IPS DF 6.9 (cell line): ENCODE results near the gene MXRA7.

ENCODE experiments used
- DNase-seq: peaks from one replicate; pipeline ENCODE4 v3.0.0-alpha.2; 2013; ENCODE audit warnings: low read depth, low spot score
- H3K27ac ChIP-seq: one replicate; pipeline ENCODE4 v1.5.1; 2013; ENCODE audit warnings: low read length, control low read depth
- H3K27me3 ChIP-seq: 2 replicates; pipeline ENCODE4 v1.6.1; 2013; ENCODE audit warnings: mild to moderate bottlenecking, low read length; ENCODE audit not compliant: control insufficient read depth, insufficient read depth
- H3K36me3 ChIP-seq: 2 replicates; pipeline ENCODE4 v1.6.1; 2013; ENCODE audit warnings: low read length; ENCODE audit not compliant: control insufficient read depth, insufficient read depth
- H3K4me1 ChIP-seq: 2 replicates; pipeline ENCODE4 v1.6.1; 2013; ENCODE audit warnings: low read length; ENCODE audit not compliant: control insufficient read depth, insufficient read depth
- H3K4me3 ChIP-seq: 2 replicates; pipeline ENCODE4 v1.5.1; 2013; ENCODE audit warnings: mild to moderate bottlenecking, low read length
- H3K9me3 ChIP-seq: 2 replicates; pipeline ENCODE4 v1.6.1; 2013; ENCODE audit warnings: low read length, inconsistent platforms; ENCODE audit not compliant: control insufficient read depth, insufficient read depth
- WGBS: extraction: QIAGEN DNeasy Blood & Tissue Kit; methylation state at CpG from one replicate; pipeline ENCODE4 v1.1.7; 2013; ENCODE audit warnings: mixed read lengths, missing lambda C conversion rate; ENCODE audit not compliant: insufficient read length, insufficient coverage; 5-methylcytosine and 5-hydroxymethylcytosine counted together

The MXRA7 gene

GRCh38 chr17:76659928-76660655 is 50.7 kb downstream of the MXRA7 start:
- Histone ChIP-seq H3K27ac (no peak overlapping the region), H3K27me3 (no peaks in the 10 kb centered on the region), H3K9me3 (no peaks in the 10 kb centered on the region), H3K4me3 (no peak overlapping the region), H3K4me1 (peaks cover 3% of the 10 kb centered on the region; the same call in 1 of the 2 replicates), H3K36me3 (no peaks in the 10 kb centered on the region)
- no peak for DNase-seq
- no CpG with 5 or more reads among the region's 13 CpGs for WGBS

GRCh38 chr17:76658242-76658662 is 52.5 kb downstream of the MXRA7 start:
- no peak for DNase-seq
- no peak overlapping the region for H3K4me3 ChIP-seq
- H3K27ac ChIP-seq: no peak overlapping the region
- peaks cover 3% of the 10 kb centered on the region; the same call in 1 of the 2 replicates for H3K4me1 ChIP-seq
- no peaks in the 10 kb centered on the region for H3K36me3 ChIP-seq
- H3K27me3 ChIP-seq: no peaks in the 10 kb centered on the region
- no peaks in the 10 kb centered on the region for H3K9me3 ChIP-seq
- WGBS: no CpG with 5 or more reads among the region's 5 CpGs

GRCh38 chr17:76657505-76658241 is 53.1 kb downstream of the MXRA7 start:
- Histone ChIP-seq H3K4me1 (peaks cover 3% of the 10 kb centered on the region; the same call in 1 of the 2 replicates), H3K27me3 (no peaks in the 10 kb centered on the region), H3K4me3 (no peak overlapping the region), H3K36me3 (no peaks in the 10 kb centered on the region), H3K9me3 (no peaks in the 10 kb centered on the region), H3K27ac (no peak overlapping the region)
- WGBS: no CpG with 5 or more reads among the region's 8 CpGs
- DNase-seq: no peak

GRCh38 chr17:76654408-76654807 is 56.4 kb downstream of the MXRA7 start:
- Histone ChIP-seq H3K27me3 (no peaks in the 10 kb centered on the region), H3K36me3 (no peaks in the 10 kb centered on the region), H3K9me3 (0 out of 2 replicates have a peak, but pooled peaks cover 2% of the 10 kb centered on the region), H3K4me3 (no peak overlapping the region), H3K4me1 (peaks cover under 1% of the 10 kb centered on the region; the same call in 1 of the 2 replicates), H3K27ac (no peak overlapping the region)
- no peak for DNase-seq
- no CpG with 5 or more reads among the region's 1 CpG for WGBS

GRCh38 chr17:76650504-76650903 is 60.3 kb downstream of the MXRA7 start:
- Histone ChIP-seq H3K4me3 (no peak overlapping the region), H3K4me1 (no peaks in the 10 kb centered on the region), H3K36me3 (no peaks in the 10 kb centered on the region), H3K27ac (no peak overlapping the region), H3K27me3 (no peaks in the 10 kb centered on the region), H3K9me3 (0 out of 2 replicates have a peak, but pooled peaks cover 2% of the 10 kb centered on the region)
- DNase-seq: no peak
- no CpG with 5 or more reads among the region's 5 CpGs for WGBS

- DNase-seq: no peak
- Histone ChIP-seq H3K36me3 (no peaks in the 10 kb centered on the region), H3K4me3 (no peak overlapping the region), H3K4me1 (no peaks in the 10 kb centered on the region), H3K27ac (no peak overlapping the region), H3K27me3 (no peaks in the 10 kb centered on the region), H3K9me3 (0 out of 2 replicates have a peak, but pooled peaks cover under 1% of the 10 kb centered on the region)
- WGBS: no CpG with 5 or more reads among the region's 1 CpG
Observed at GRCh38 chr17:76646712-76647111, 64.1 kb downstream of the MXRA7 start.

- no peaks in the 10 kb centered on the region for H3K4me1 ChIP-seq
- H3K9me3 ChIP-seq: no peaks in the 10 kb centered on the region
- no CpG with 5 or more reads among the region's 5 CpGs for WGBS
- no peak overlapping the region for H3K4me3 ChIP-seq
- no peaks in the 10 kb centered on the region for H3K27me3 ChIP-seq
- no peak overlapping the region for H3K27ac ChIP-seq
- no peaks in the 10 kb centered on the region for H3K36me3 ChIP-seq
- no peak for DNase-seq
Observed at GRCh38 chr17:76645481-76645880, 65.3 kb downstream of the MXRA7 start.

GRCh38 chr17:76644995-76645394 is 65.8 kb downstream of the MXRA7 start:
- no peaks in the 10 kb centered on the region for H3K9me3 ChIP-seq
- no peak overlapping the region for H3K4me3 ChIP-seq
- H3K36me3 ChIP-seq: no peaks in the 10 kb centered on the region
- H3K27ac ChIP-seq: no peak overlapping the region
- no peaks in the 10 kb centered on the region for H3K27me3 ChIP-seq
- no CpG with 5 or more reads among the region's 8 CpGs for WGBS
- DNase-seq: no peak
- H3K4me1 ChIP-seq: no peaks in the 10 kb centered on the region

GRCh38 chr17:76643553-76644148 is 67.1 kb downstream of the MXRA7 start, which contains the start of gene ST6GALNAC1:
TSS of gene ST6GALNAC1 (minus strand) at chr17:76643757. CDS start at chr17:76643638, 119 bp downstream.
- DNase-seq: no peak
- WGBS: no CpG with 5 or more reads among the region's 7 CpGs
- Histone ChIP-seq H3K9me3 (no peaks in the 10 kb centered on the region), H3K4me3 (no peak within 1 kb of the TSS), H3K27me3 (no peaks in the 10 kb centered on the region), H3K4me1 (no peaks in the 10 kb centered on the region), H3K36me3 (no peaks in the 10 kb centered on the region), H3K27ac (no peak within 1 kb of the TSS)

GRCh38 chr17:76642994-76643393 is 67.8 kb downstream of the MXRA7 start:
- no CpG with 5 or more reads among the region's 6 CpGs for WGBS
- Histone ChIP-seq H3K4me3 (no peak overlapping the region), H3K27me3 (no peaks in the 10 kb centered on the region), H3K4me1 (no peaks in the 10 kb centered on the region), H3K27ac (no peak overlapping the region), H3K9me3 (no peaks in the 10 kb centered on the region), H3K36me3 (no peaks in the 10 kb centered on the region)
- DNase-seq: no peak
